Esophagus muscularis mucosa (tissue), 4 donors: Measurements from ENCODE around the gene GALNT6.

Experiments
- EP300 ChIP-seq: sonication (generic); formaldehyde crosslinking; IDR thresholded peaks from one replicate; pipeline ENCODE4 v1.6.1; 2017; ENCODE audit warnings: antibody characterized with exemption
- POLR2A ChIP-seq: fragments of 450-650 bp; IDR thresholded peaks from one replicate; pipeline ENCODE4 v1.6.1; 2017; ENCODE audit warnings: antibody characterized with exemption, moderate library complexity, mild to moderate bottlenecking, low read depth
- POLR2AphosphoS5 ChIP-seq, 2 donors: sonication (generic); formaldehyde crosslinking; IDR thresholded peaks; one replicate each; pipeline ENCODE4 v1.6.1; 2017; ENCODE audit warnings: antibody characterized with exemption in 2 of 2
- TF ChIP-seq, protein P1 (sequence below), 3 experiments: fragments of 200-600 bp in 2 of 3; fragments of 450-650 bp in 1 of 3; sonication (generic) in 2 of 3; IDR thresholded peaks; one replicate each; pipeline ENCODE4 v1.5.1; 2017 to 2019; ENCODE audit warnings: antibody characterized with exemption in 3 of 3, mild to moderate bottlenecking in 2 of 3, moderate library complexity in 1 of 3

DNA sequence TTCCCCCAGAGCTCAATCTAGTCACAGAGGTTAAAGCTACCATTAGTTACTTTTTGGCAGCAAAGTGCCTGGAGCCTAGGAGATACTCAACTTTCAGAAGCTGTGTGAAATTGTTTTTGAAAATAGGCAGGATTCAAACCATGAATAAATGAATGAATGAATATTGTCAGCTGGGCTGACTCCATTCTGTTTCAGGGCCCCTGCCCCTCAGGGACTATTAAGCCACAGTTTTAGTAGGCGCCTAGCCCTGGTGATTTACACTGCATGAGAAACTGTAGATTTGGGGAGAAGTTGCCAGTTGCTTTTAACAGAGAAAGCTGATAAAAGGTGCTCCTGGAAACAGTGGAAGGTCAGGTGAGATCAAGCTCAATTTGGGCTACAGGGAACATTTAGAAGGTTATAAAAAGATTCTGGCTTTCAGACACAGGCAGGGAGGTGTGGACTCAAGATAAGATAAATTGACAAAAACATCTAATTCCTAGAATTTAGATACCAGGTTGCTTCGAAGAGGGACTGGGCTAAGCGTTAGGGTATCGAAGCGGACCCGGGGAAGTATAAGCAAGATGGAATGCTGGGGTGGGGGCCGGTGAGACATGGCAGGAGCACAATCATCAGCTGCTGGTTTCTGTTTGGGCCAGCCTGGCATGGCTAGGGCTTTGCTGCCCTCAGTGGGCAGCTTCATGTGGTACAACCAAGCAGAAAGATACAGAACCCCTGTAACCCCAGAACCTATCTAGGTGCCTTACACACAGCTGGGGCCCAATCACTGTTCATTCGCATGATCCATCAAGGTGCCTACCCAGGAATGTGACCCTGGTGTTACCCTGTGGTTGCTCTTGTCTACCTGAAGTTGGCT is 29.8 kb downstream of the GALNT6 start:
- TF ChIP-seq POLR2A = no peak
- TF ChIP-seq, protein P1, sequence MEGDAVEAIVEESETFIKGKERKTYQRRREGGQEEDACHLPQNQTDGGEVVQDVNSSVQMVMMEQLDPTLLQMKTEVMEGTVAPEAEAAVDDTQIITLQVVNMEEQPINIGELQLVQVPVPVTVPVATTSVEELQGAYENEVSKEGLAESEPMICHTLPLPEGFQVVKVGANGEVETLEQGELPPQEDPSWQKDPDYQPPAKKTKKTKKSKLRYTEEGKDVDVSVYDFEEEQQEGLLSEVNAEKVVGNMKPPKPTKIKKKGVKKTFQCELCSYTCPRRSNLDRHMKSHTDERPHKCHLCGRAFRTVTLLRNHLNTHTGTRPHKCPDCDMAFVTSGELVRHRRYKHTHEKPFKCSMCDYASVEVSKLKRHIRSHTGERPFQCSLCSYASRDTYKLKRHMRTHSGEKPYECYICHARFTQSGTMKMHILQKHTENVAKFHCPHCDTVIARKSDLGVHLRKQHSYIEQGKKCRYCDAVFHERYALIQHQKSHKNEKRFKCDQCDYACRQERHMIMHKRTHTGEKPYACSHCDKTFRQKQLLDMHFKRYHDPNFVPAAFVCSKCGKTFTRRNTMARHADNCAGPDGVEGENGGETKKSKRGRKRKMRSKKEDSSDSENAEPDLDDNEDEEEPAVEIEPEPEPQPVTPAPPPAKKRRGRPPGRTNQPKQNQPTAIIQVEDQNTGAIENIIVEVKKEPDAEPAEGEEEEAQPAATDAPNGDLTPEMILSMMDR (IDR thresholded peaks at IDR 0.05) = no peak
- no peak for TF ChIP-seq POLR2AphosphoS5 (IDR thresholded peaks at IDR 0.05)
- no peak for TF ChIP-seq EP300
